HG02870 (cell line): Measurements from ENCODE around the gene FAM193B.

Source experiments
- ATAC-seq: cut with Tn5 transposase; IDR thresholded peaks from one replicate; pipeline ENCODE4 v1.9.1; 2021; ENCODE audit warnings: mild to moderate bottlenecking, moderate library complexity; ENCODE audit not compliant: unreplicated experiment

The FAM193B gene

DNA sequence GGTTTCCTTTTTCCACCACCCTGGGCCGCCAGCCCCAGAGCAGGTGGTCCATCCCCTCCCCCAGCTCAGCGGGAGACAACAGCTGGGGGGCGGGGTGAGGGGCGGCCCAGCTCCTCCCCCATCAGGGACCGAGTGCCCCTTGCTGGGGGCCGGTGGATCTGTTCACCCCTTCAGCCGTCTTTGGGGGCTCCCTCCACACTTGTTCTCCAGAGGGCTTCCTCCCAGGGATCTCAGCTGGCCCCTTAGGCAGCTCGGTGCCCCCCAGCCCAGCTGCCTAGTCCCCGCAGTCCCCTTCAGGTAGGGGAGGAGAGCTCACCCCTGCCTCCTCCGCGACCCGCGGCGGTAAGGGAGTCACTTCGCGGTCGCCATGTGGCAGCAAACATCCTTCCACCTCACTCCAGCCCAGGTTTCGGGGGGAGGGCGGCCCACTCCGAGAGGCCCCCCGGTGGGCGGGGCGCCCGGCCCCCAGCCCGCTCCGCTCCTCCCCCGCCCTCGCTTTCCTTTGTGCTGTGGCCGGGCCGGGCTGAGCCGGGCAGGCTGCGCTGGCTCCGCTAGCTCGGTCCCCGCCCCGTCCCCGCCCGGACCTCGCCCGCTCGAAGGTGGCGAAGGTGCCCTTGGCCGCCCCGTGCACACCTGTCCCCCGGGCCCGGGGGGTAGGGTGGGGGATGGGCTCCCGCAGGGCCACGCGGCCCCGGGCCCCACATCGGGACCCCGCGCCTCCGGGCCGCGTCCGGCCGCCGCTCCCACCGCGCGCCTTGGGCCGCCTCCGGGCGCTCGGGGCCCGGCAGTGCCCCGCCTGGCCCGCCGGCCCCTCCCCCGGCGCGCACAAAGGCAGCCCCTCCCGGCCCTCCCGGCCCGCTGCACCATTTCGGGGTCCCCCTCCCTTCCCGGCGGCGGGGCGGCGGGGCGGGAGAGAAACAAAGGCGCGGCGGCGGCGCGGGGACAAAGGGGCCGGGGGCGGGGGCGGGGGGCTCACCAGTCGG lies 81.6 kb downstream of the FAM193B start:
- ATAC-seq = peak; percentile 49

DNA sequence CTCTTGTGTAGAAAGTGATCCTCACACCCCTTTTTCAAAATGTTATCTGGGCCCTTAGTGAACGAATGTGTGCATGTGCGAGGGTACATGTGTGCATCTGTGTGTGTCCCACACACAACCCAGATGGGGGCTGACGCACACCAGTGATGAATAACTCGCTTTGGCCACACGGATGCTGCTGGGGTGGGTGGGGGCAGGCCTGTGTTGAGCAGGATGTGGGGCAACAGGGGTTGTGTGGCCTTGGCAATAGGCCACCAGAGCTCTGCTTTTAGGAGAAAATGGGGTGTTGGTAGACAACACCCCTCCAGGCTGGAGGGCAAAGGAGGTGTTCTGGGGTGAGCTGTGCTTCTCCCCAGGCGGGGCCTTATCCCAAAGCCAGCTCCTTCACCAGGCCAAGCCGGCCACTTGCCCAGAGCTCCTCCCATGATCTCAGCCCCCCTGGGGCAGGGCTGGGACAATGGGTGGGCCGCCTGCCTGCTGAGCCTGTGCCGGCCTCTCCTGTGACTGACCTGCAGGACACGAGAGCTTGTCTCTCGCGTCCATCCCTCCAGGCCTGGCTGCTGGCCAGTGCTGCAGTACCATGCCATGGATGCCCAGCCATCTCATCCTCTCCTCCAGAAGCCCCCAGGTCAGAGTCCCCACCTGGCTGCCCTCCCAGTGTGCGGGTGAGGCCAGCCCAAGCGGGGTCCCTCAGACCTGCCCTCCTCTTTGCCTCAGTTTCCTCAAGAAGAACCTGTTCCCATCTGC lies 82.6 kb downstream of the FAM193B start:
- ATAC-seq = no peak

DNA sequence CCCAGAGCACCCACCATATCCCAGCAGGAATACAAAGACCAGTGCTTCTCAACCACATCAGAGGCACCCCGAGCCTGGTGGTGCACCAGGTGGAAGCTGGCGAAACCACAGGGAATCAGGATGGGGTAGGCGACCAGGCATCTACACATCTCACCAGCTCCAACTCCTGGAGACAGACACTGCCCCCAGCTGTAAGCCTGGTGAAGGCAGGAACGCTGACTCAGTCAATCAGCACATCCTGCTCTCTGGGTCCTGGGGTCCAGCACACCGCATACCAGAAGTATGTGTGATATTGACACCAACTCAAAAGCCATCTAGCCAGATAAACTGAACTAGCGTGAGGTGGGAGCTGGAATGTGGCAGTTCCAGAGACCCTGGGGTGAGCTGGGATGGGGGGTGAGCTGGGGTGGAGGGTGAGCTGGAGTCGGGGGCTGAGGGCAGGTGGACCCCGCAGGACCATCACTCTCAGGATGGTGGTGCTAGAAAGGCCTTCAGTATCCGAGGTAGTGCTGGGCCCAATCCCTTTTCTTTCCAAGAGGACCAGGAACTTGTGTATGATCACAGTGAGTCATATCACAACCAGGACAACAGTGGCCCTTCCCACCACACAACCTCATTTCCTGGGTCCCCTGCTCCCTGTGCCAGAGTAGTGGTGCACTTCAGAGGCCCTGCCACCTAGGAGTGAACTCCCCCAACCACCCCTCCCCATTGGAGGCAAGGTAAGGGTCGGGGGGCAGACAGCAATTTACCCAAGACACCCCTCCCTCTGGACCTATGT lies 83.4 kb downstream of the FAM193B start:
- no peak for ATAC-seq
